CD14-positive monocyte (primary cell): ENCODE data around the gene INO80C. TPM values are rescaled to one million over a fixed set of nuclear protein-coding genes. Genes with fewer than 3 reads are reported as not detected.

Source experiments
- DNase-seq, 3 donors: peaks; one replicate each; pipeline ENCODE4 v3.0.0-alpha.2; 2011 to 2022
- H2AFZ ChIP-seq: 2 replicates; pipeline ENCODE4 v1.6.0; 2012; ENCODE audit warnings: mild to moderate bottlenecking, low read depth, low read length, inconsistent platforms; ENCODE audit not compliant: insufficient read depth, poor library complexity, severe bottlenecking
- H3K27ac ChIP-seq, 2 donors: 1 replicate in 1 of 2; 2 replicates in 1 of 2; pipeline ENCODE4 v1.5.1; 2012 to 2013; ENCODE audit warnings: low read length in 2 of 2, control low read depth in 1 of 2, inconsistent platforms in 1 of 2, low read depth in 1 of 2, mild to moderate bottlenecking in 1 of 2
- H3K27me3 ChIP-seq, 2 donors: one replicate each; pipeline versions ENCODE4 v1.6.0 to v1.6.1; 2011 to 2013; ENCODE audit warnings: low read length in 2 of 2; ENCODE audit not compliant: control insufficient read depth in 2 of 2, insufficient read depth in 2 of 2
- H3K36me3 ChIP-seq, 2 donors: replicated peaks in 1 of 2; 1 replicate in 1 of 2; 2 replicates in 1 of 2; pipeline versions ENCODE4 v1.5.1 to v1.6.1; 2012 to 2013; ENCODE audit warnings: low read length in 2 of 2, control low read depth in 1 of 2, inconsistent platforms in 1 of 2, mild to moderate bottlenecking in 1 of 2; ENCODE audit not compliant: insufficient read depth in 2 of 2, control insufficient read depth in 1 of 2
- H3K4me1 ChIP-seq, 2 donors: 1 replicate in 1 of 2; 2 replicates in 1 of 2; pipeline versions ENCODE4 v1.5.1 to v1.6.1; 2012 to 2013; ENCODE audit warnings: low read length in 2 of 2, control low read depth in 1 of 2, inconsistent platforms in 1 of 2, mild to moderate bottlenecking in 1 of 2, moderate library complexity in 1 of 2; ENCODE audit not compliant: insufficient read depth in 2 of 2, control insufficient read depth in 1 of 2
- H3K4me2 ChIP-seq: replicated peaks from 2 replicates; pipeline ENCODE3; 2012; ENCODE audit warnings: low read length, moderate library complexity, mild to moderate bottlenecking; ENCODE audit not compliant: poor library complexity, severe bottlenecking; ENCODE audit errors: extremely low read depth
- H3K4me3 ChIP-seq, 3 experiments: fragments of 200-600 bp in 1 of 3; sonication (generic) in 1 of 3; replicated peaks in 1 of 3; 1 replicate in 2 of 3; 2 replicates in 1 of 3; pipeline ENCODE4 v1.5.1; 2011 to 2013; ENCODE audit warnings: low read length in 3 of 3, mild to moderate bottlenecking in 3 of 3, control low read depth in 2 of 3, low read depth in 2 of 3, inconsistent platforms in 1 of 3, moderate library complexity in 1 of 3
- H3K79me2 ChIP-seq: 2 replicates; pipeline ENCODE4 v1.6.0; 2012; ENCODE audit warnings: mild to moderate bottlenecking, control low read depth, inconsistent platforms, low read length, moderate library complexity; ENCODE audit not compliant: insufficient read depth
- H3K9ac ChIP-seq: 2 replicates; pipeline ENCODE4 v1.6.0; 2017; ENCODE audit warnings: low read length, mild to moderate bottlenecking; ENCODE audit not compliant: insufficient read depth, poor library complexity, severe bottlenecking
- H3K9me3 ChIP-seq, 2 donors: replicated peaks in 1 of 2; 1 replicate in 1 of 2; 2 replicates in 1 of 2; pipeline versions ENCODE4 v1.5.1 to v1.6.1; 2012 to 2013; ENCODE audit warnings: low read length in 2 of 2, control low read depth in 1 of 2; ENCODE audit not compliant: control insufficient read depth in 1 of 2, insufficient read depth in 1 of 2
- H4K20me1 ChIP-seq: 2 replicates; pipeline ENCODE4 v1.6.0; 2012; ENCODE audit warnings: mild to moderate bottlenecking, low read length, control low read depth, moderate library complexity; ENCODE audit not compliant: insufficient read depth
- H3K27ac Mint-ChIP-seq, 7 donors: one replicate each; pipeline ENCODE4 v1.8.0; 2020; ENCODE audit warnings: mild to moderate bottlenecking in 7 of 7, mixed read lengths in 7 of 7, moderate library complexity in 6 of 7, inconsistent platforms in 2 of 7
- H3K27me3 Mint-ChIP-seq, 3 donors: one replicate each; pipeline ENCODE4 v1.8.0; 2021 to 2022; ENCODE audit warnings: low read depth in 3 of 3, mild to moderate bottlenecking in 3 of 3, mixed read lengths in 3 of 3, moderate library complexity in 3 of 3, inconsistent platforms in 1 of 3
- H3K36me3 Mint-ChIP-seq, 2 donors: one replicate each; pipeline ENCODE4 v1.8.0; 2020; ENCODE audit warnings: mixed read lengths in 2 of 2, inconsistent platforms in 1 of 2, mild to moderate bottlenecking in 1 of 2
- H3K4me1 Mint-ChIP-seq: one replicate; pipeline ENCODE4 v1.8.0; 2020; ENCODE audit warnings: mild to moderate bottlenecking, mixed read lengths
- H3K4me3 Mint-ChIP-seq, 2 donors: one replicate each; pipeline ENCODE4 v1.8.0; 2020; ENCODE audit warnings: mild to moderate bottlenecking in 2 of 2, mixed read lengths in 2 of 2, moderate library complexity in 1 of 2
- H3K9me3 Mint-ChIP-seq, 7 donors: one replicate each; pipeline ENCODE4 v1.8.0; 2020 to 2022; ENCODE audit warnings: mixed read lengths in 7 of 7, mild to moderate bottlenecking in 6 of 7, moderate library complexity in 6 of 7, inconsistent platforms in 2 of 7
- CTCF ChIP-seq: fragments of 200-600 bp; IDR thresholded peaks from one replicate; pipeline ENCODE4 v1.8.0; 2022; ENCODE audit warnings: antibody characterized with exemption, mild to moderate bottlenecking
- WGBS: methylation state at CpG from one replicate; pipeline ENCODE4 v1.1.5; 2013; ENCODE audit warnings: missing lambda C conversion rate; ENCODE audit not compliant: insufficient coverage; 5-methylcytosine and 5-hydroxymethylcytosine counted together
- intact Hi-C, 2 donors: fragments of 100-400 bp; cut with micrococcal nuclease; formaldehyde crosslinking; loops; one replicate each; pipeline versions ENCODE4 v1.15.0 to v1.15.1; 2023
- polyA plus RNA-seq, 3 donors: library from polyadenylated mRNA; depleted of rRNA in 1 of 3; unstranded in 2 of 3; stranded (reverse) in 1 of 3; fragments of 300-500 nt in 2 of 3; fragments of >200 nt in 1 of 3; fragmentation: Illumina TruSeq in 2 of 3; gene quantifications; 1 replicate in 2 of 3; 2 replicates in 1 of 3; pipeline ENCODE4 v1.2.3, GENCODE V29; 2012 to 2021

Gene INO80C
- polyA plus RNA-seq, 3 donors = 17.7 to 27.9 (median 22.3) TPM

GRCh38 chr18:35441857-35442595 is 55.7 kb downstream of the INO80C start:
- Histone ChIP-seq H3K4me1 (peaks cover 0 to 8% of the 10 kb centered on the region in 2 donors), H3K36me3 (no peaks in the 10 kb centered on the region), H3K9me3 (no peaks in the 10 kb centered on the region), H2AFZ (no peak overlapping the region), H3K27me3 (no peaks in the 10 kb centered on the region), H3K27ac (no peak overlapping the region), H3K4me3 (no peak overlapping the region), H3K4me2 (no peak overlapping the region), H3K79me2 (no peaks in the 10 kb centered on the region), H3K9ac (no peak overlapping the region), H4K20me1 (no peaks in the 10 kb centered on the region)
- H3K36me3 Mint-ChIP-seq = no peaks in the 10 kb centered on the region
- peaks cover 0 to 4% (median 0%) of the 10 kb centered on the region in 7 donors for H3K9me3 Mint-ChIP-seq
- TF ChIP-seq CTCF = no peak
- H3K4me3 Mint-ChIP-seq = no peak overlapping the region
- 93% methylated on average over 6 of the region's 9 CpGs for WGBS
- intact Hi-C loops = no loop called here
- H3K27me3 Mint-ChIP-seq = peaks cover 0 to 2% (median 0%) of the 10 kb centered on the region in 3 donors
- DNase-seq = no peak
- H3K27ac Mint-ChIP-seq = no peak overlapping the region
- peaks cover 7% of the 10 kb centered on the region for H3K4me1 Mint-ChIP-seq

- Histone ChIP-seq H3K27ac (no peak overlapping the region), H3K9ac (no peak overlapping the region), H4K20me1 (no peaks in the 10 kb centered on the region), H3K79me2 (no peaks in the 10 kb centered on the region), H3K4me2 (no peak overlapping the region), H3K4me3 (no peak overlapping the region), H3K27me3 (no peaks in the 10 kb centered on the region), H3K9me3 (peaks cover 4% of the 10 kb centered on the region in 2 donors), H2AFZ (no peak overlapping the region), H3K36me3 (no peaks in the 10 kb centered on the region), H3K4me1 (peaks cover 0 to 5% of the 10 kb centered on the region in 2 donors)
- H3K36me3 Mint-ChIP-seq = no peaks in the 10 kb centered on the region
- peaks cover 4 to 15% (median 10%) of the 10 kb centered on the region in 7 donors for H3K9me3 Mint-ChIP-seq
- H3K27me3 Mint-ChIP-seq = no peaks in the 10 kb centered on the region
- DNase-seq = no peak
- H3K27ac Mint-ChIP-seq = no peak overlapping the region
- WGBS = 100% methylated on average over 1 of the region's 1 CpG
- intact Hi-C loops = no loop called here
- no peak overlapping the region for H3K4me3 Mint-ChIP-seq
- no peak for TF ChIP-seq CTCF
- peaks cover 4% of the 10 kb centered on the region for H3K4me1 Mint-ChIP-seq
These were observed 59.1 kb downstream of the INO80C start for GRCh38 chr18:35438480-35439234.
